ENCODE measurements around the gene NBEA.
"Not testable (repeated sequence)": the region's sequence is repeated elsewhere in the genome, so short reads cannot be mapped to it uniquely, and the experiment has no call there.

Gene NBEA

DNA sequence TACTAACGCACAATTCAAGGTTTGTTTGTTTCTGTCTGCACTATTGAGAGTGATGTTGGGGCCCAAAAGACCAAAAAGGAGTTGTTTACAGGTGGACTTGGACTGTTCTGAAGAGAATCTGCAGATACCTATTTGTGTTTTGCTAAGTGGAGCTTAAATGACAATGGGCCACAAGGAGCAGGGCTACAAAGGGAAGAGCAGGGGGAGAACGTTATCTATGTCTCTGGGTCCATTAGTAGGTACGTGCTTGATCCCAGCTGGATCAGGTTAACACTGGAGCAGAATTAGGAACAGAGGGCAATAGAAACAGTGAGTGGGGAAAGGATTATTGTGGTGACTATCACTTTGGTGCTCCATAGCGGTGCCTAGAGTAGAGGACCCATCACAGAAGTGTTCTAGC lies 22.5 kb downstream of the NBEA start:
- DNase-seq = no peak

DNA sequence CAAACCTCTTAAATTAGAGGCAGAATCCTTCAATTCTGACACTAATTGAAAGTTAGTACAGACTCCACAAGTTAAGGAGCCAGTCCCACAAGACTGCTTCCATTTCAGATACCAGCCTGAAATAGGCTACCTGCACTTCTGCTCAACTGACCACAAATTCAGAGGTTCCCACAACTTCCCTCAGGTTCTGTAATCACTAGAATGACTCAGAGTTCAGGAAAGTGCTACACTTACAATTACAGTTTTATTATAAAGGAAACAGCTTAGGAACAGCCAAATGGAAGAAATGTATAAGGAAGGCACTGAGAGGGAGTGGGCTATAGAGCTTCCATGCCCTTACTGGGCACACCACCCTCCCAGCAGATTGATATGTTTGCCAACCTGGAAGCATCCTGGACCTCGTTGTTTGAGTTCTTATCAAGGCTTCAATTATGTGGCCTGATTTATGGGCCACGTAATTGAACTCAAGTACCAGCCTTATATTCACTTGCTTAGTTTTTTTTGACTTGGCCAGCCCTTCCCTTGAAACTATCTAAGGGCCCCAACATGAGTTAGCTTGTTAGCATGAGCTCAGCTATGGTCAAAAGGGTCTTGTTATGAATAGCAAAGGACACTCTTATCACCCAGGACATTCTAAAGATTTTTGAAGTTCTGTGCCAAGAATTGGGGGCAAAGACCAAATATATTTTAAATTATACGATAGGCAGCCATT lies 25.9 kb downstream of the NBEA start:
- DNase-seq = no peak

GRCh38 chr13:34969539-34969938 lies 27.5 kb downstream of the NBEA start:
- DNase-seq = not testable (repeated sequence)

DNA sequence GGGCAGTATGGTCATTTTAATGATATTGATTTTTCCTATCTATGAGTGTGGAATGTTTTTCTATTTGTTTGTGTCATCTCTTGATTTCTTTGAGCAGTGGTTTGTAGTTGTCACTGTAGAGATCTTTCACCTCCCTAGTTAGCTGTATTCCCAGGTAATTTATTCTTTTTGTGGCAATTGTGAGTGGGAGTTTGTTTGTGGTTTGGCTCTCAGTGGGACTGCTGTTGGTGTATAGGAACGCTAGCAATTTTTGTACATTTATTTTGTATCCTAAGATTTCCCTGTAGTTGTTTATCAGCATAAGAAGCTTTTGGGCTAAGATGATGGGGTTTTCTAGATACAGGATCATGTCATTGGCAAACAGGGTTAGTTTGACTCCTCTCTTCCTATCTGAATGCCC lies 28.9 kb downstream of the NBEA start:
- no peak for DNase-seq

GRCh38 chr13:34971473-34971872 lies 29.4 kb downstream of the NBEA start:
- DNase-seq = no peak

- not testable (repeated sequence) for DNase-seq
Observed at GRCh38 chr13:34985199-34985598, 43.1 kb downstream of the NBEA start.

DNA sequence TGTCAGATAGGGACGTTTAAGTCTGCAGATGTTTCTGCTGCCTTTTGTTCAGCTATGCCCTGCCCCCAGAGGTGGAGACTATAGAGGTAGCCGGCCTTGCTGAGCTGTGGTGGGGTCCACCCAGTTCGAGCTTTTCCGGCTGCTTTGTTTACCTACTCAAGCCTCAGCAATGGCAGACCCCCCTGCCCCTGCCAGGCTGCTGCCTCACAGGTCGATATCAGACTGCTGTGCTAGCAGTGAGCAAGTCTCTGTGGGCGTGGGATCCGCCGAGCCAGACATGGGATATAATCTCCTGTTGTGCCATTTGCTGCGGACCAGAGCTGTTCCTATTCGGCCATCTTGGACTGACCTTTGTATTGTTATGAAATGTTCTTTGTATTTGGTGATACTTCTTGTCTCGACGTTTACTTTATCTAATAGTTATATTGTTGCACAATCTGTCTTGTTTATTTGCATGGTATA lies 46.3 kb downstream of the NBEA start:
- DNase-seq = no peak

GRCh38 chr13:34990399-34991214 lies 48.5 kb downstream of the NBEA start:
- DNase-seq = no peak

DNA sequence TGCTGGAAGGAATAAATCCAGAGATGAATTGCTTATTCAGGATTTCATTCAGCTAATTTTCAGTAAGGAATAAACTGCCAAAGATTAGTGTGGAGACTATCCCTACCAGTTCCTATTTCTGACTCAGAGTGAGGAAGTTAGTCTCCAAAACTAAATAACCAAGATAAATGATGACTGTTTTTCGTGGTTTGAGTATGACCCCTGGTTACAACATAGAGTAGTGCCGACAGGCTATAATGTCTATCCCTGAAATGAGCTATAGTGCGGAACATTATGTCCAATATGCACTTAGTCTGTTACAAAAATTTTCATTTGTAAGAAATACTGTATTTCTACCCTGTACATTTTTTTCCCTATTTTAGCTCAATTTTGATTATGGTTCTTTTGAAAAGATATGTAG lies 51.4 kb downstream of the NBEA start:
- DNase-seq = no peak

DNA sequence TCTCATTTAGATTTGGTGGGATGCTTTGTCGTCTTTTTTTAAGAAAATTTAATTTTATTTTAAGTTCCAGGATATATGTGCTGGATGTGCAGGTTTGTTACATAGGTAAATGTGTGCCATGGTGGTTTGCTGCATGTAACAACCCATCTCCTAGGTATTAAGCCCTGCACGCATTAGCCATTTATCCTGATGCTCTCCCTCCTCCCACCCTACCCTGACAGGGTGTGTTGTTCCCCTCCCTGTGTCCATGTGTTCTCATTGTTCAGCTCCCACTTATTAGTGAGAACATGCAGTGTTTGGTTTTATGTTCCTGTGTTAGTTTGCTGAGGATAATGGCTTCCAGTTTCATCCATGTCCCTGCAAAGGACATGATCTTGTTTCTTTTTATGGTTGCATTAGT lies 61.7 kb downstream of the NBEA start:
- DNase-seq = not testable (repeated sequence)

DNA sequence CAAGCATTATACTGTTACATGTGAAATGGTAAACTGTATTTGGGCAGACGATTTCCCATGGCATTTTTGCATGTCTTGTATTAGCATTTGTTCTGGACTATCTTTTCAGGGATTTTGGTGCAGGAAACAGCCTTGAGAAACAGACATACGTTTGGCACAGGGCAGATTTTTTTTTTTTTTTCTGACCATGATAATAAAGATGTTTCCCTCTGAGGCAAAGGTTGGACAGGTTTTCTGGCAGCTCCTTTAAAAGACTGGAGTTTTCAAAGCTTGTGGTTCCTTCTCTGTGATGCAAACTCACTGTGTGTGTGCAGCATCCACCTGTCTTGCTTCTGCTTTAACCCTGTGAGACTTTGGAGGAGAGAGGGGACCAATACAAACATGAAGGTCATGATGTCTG lies 63.0 kb downstream of the NBEA start:
- DNase-seq = no peak

DNA sequence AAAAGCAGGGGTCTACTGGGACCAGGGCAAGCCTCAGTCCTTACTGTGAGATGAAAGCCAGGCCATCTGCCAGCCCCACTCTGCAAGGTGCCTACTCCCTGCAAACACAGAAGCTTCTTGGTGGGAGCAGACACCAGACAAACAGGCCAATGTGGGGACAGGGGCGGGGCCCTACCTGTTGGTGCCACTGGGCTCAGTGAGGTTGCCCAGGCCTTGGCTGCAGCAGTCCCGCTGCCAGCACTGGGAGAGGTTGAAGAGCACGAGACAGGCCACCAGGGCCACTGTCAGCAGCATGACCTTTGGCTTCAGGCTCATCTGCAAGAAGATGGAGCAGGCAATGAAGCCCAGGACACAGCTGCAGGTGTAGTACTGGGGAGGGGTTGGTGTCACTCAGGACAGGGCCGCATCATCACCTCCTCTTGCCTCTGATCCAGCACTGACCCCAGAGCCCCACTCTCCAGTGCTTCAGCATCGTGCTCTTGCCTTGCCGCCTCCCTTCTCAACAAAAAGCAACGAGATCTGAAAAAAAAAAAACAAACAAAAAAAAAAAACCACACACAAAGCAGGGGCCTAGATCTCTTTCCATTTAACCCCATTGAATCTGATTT lies 72.6 kb downstream of the NBEA start:
- DNase-seq = no peak

- no peak for DNase-seq
Observed at GRCh38 chr13:35016362-35017112, 74.5 kb downstream of the NBEA start.

DNA sequence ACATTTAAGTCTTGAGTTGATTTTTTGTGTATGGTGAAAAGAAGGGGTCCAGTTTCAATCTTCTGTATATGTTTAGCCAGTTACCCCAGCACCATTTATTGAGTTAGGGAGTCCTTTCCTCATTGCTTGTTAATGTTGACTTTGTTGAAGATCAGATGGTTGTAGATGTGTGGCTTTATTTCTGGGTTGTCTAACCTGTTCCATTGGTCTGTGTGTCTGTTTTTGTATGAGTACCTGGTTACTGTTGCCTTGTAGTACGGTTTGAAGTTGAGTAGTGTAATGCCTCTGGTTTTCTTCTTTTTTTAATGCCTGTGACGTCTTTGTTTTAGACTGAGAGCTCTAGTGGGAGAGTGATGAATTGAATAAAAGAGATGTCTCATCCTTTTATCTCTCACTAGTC lies 83.2 kb downstream of the NBEA start:
- DNase-seq = no peak

DNA sequence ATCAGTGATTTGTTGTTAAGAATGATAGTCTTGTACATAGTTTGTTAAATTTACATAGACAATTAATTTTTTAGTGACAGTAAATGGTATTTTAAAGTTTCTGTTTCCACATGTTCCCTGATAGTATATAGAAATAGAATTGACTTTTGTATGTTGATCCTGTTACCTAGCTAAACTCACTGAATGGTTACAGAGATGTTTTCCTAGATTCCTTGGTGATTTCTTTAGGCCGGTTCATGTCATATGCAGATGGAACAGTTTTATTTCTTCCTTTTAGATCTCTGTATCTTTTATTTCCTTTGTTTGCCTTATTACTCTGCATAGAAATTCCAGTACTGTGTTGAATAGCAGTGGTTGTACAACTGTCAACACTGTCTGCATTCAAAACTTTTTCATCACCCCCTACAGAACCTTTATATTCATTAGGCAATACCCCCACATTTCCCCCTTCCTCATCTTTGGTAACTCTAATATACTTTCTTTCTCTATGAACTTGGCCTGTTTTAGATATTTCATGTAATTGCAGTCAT lies 86.3 kb downstream of the NBEA start:
- no peak for DNase-seq

- DNase-seq = no peak
Observed at GRCh38 chr13:35039012-35039411, 96.9 kb downstream of the NBEA start.

DNA sequence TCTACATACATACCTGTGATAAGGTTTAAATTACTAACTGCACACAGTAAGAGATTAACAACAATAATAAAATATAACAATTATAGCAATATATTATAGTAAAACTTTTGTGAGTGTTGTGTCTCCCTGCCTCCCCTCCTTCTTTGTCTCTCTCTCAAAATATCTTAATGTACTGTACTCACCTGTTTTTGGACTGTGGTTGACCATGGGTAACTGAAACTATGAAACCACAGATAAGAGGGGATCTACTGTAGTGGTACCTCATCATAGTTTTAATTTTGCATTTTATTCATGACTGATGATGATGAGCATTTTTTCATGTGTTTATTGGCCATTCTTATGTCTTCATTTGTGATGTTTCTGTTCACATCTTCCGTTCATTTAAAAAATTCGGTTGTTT lies 104.5 kb downstream of the NBEA start:
- DNase-seq = no peak

- DNase-seq = no peak
Observed at GRCh38 chr13:35055705-35056104, 113.6 kb downstream of the NBEA start.

GRCh38 chr13:35057858-35058257 lies 115.8 kb downstream of the NBEA start:
- DNase-seq = no peak

GRCh38 chr13:35058585-35058984 lies 116.5 kb downstream of the NBEA start:
- not testable (repeated sequence) for DNase-seq

GRCh38 chr13:35086667-35087066 lies 144.6 kb downstream of the NBEA start:
- no peak for DNase-seq

DNA sequence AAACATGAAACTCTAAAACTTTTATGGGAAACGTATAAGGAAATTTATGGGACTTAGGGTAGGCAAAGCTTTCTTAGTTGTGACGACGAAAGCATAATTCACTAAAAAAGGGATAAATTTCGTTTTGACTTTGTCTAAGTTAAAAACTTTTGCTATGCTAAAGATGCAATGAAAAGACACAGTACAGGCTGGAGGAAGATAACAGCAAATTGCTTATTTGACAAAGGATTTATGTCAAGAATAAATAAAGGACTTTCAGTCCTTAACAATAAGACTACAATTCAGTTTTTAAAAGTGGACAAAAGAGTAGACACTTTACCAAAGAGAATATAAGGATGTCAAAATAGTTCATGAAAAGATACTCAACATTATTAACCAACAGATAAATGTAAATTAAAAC lies 150.2 kb downstream of the NBEA start:
- no peak for DNase-seq

DNA sequence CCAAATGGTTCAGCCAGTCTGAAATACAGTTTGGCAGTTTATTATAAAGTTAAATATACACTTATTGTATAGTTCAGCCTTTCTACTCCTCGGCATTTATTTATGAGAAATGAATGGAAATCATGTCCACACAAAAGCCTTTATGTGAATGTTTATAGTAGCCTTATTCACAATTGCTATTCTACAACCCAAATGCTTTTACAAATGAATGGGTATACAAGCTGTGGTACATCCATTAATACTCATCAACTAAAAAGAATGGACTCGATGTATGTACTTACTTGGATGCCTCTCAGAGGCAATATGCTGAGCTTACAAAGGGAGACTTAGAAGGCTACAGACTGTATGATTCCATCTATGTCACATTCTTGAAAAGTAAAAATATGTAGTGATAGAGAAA lies 150.7 kb downstream of the NBEA start:
- no peak for DNase-seq

Data from activated T-cell treated with anti-CD3 and anti-CD28 coated beads, Interleukin-2, amount 50 U/mL, for 48 hours (primary cell).